HepG2 (cell line): ENCODE results near the gene KIF13A. TPM values are rescaled to one million over a fixed set of nuclear protein-coding genes. Genes with fewer than 3 reads are reported as not detected.

Source experiments
- ATAC-seq: fragments of 200-7000 bp; cut with Tn5 transposase; 3 replicates; pipeline ENCODE4 v1.9.1; 2020; ENCODE audit warnings: mild to moderate bottlenecking, moderate library complexity
- BruUV-seq: library from RNA; stranded (reverse); fragments of 400-500 nt; replicated peaks from 2 replicates; lab custom pipeline; 2021; lab: Mats Ljungman, UMichigan
- CTCF ChIA-PET: fragments of 300-600 bp; formaldehyde crosslinking; extraction: SDS; loops from one replicate; lab custom pipeline; 2021; ENCODE audit warnings: low total read pairs, inconsistent platforms, low intra/inter-chr PET ratio; lab: Yijun Ruan, JAX
- POLR2A ChIA-PET: fragments of 350-600 bp; sonication (Branson Sonifier 250); formaldehyde crosslinking; loops from one replicate; lab custom pipeline; 2020; ENCODE audit warnings: antibody characterized with exemption, inconsistent platforms; lab: Yijun Ruan, JAX
- DNase-seq: peaks from one replicate; pipeline ENCODE4 v3.0.0-alpha.2; 2015; ENCODE audit warnings: low spot score
- FAIRE-seq: peaks from 3 replicates; lab custom pipeline; 2011; peaks lifted over from hg19 to GRCh38; lab: Jason Lieb, UNC
- H2AFZ ChIP-seq: one replicate; pipeline ENCODE4 v1.6.1; 2011; ENCODE audit warnings: low read length, inconsistent platforms
- H3K27ac ChIP-seq: fragments of 300-600 bp; 3 replicates; pipeline ENCODE4 v1.8.0; 2011; ENCODE audit warnings: mixed run types, mild to moderate bottlenecking, mixed read lengths, low read length, inconsistent platforms; ENCODE audit not compliant: insufficient read depth; ENCODE audit errors: extremely low read length
- H3K27me3 ChIP-seq, 2 experiments: fragments of 200-600 bp in 1 of 2; 2 replicates in 1 of 2; 3 replicates in 1 of 2; pipeline versions ENCODE4 v1.6.0 to v1.8.0; 2011; ENCODE audit warnings: low read length in 2 of 2, mild to moderate bottlenecking in 2 of 2, moderate library complexity in 2 of 2, inconsistent platforms in 1 of 2; ENCODE audit not compliant: insufficient read depth in 2 of 2, control insufficient read depth in 1 of 2
- H3K36me3 ChIP-seq, 2 experiments: fragments of 200-600 bp in 1 of 2; replicated peaks in 1 of 2; 2 replicates in 1 of 2; 3 replicates in 1 of 2; pipeline versions ENCODE4 v1.5.1 to v1.8.0; 2011; ENCODE audit warnings: low read length in 2 of 2, inconsistent platforms in 1 of 2; ENCODE audit not compliant: insufficient read depth in 2 of 2, control insufficient read depth in 1 of 2
- H3K4me1 ChIP-seq: 2 replicates; pipeline ENCODE4 v1.5.1; 2012; ENCODE audit warnings: low read length, inconsistent platforms; ENCODE audit not compliant: insufficient read depth
- H3K4me2 ChIP-seq: 2 replicates; pipeline ENCODE4 v1.6.0; 2011; ENCODE audit warnings: low read depth, low read length, inconsistent platforms
- H3K4me3 ChIP-seq, 3 experiments: fragments of 200-600 bp in 1 of 3; sonication (generic), shearing (Covaris generic) in 1 of 3; replicated peaks in 1 of 3; 2 replicates each; pipeline ENCODE4 v1.5.1; 2011 to 2016; ENCODE audit warnings: low read length in 3 of 3, inconsistent platforms in 2 of 3, low read depth in 2 of 3, mild to moderate bottlenecking in 2 of 3, control low read depth in 1 of 3, mixed read lengths in 1 of 3; ENCODE audit not compliant: insufficient read depth in 1 of 3
- H3K79me2 ChIP-seq: one replicate; pipeline ENCODE4 v1.6.1; 2011; ENCODE audit warnings: low read length, inconsistent platforms; ENCODE audit not compliant: insufficient read depth
- H3K9ac ChIP-seq: 2 replicates; pipeline ENCODE4 v1.6.0; 2011; ENCODE audit warnings: mild to moderate bottlenecking, low read depth, low read length, inconsistent platforms; ENCODE audit not compliant: insufficient read depth
- H3K9me3 ChIP-seq: 2 replicates; pipeline ENCODE4 v1.5.1; 2012; ENCODE audit warnings: mild to moderate bottlenecking, low read length
- H4K20me1 ChIP-seq: 2 replicates; pipeline ENCODE4 v1.6.0; 2011; ENCODE audit warnings: inconsistent platforms, mild to moderate bottlenecking, low read length, moderate library complexity; ENCODE audit not compliant: insufficient read depth
- EED ChIP-seq: sonication (generic); formaldehyde crosslinking; IDR thresholded peaks from 2 replicates; pipeline ENCODE4 v1.5.0; 2020; ENCODE audit warnings: mild to moderate bottlenecking, missing genetic modification reagents
- HMGA1 ChIP-seq: sonication (generic); formaldehyde crosslinking; conservative IDR thresholded peaks from 2 replicates; pipeline ENCODE4 v1.4.0; 2020; ENCODE audit warnings: missing genetic modification reagents
- JDP2 ChIP-seq: sonication (generic); formaldehyde crosslinking; IDR thresholded peaks from 2 replicates; pipeline ENCODE4 v1.8.1; 2022; ENCODE audit warnings: missing genetic modification reagents, borderline replicate concordance
- WGBS: methylation state at CpG from one replicate; pipeline ENCODE4 v1.1.6; 2017; ENCODE audit warnings: low lambda C conversion rate; 5-methylcytosine and 5-hydroxymethylcytosine counted together
- in situ Hi-C: cut with HindIII; loops from 2 replicates; pipeline ENCODE4 v1.10.0; 2017; ENCODE audit warnings: low pct_unique_long_range_greater_than_20kb; ENCODE audit not compliant: extremely low pct_ligation_motif_present
- intact Hi-C: fragments of 100-400 bp; cut with micrococcal nuclease; formaldehyde crosslinking; loops from one replicate; pipeline ENCODE4 v1.10.0; 2022; ENCODE audit not compliant: unreplicated experiment
- polyA plus RNA-seq, 8 experiments: library from polyadenylated mRNA; depleted of rRNA in 3 of 8; stranded (reverse) in 7 of 8; unstranded in 1 of 8; fragments of >200 nt; fragmentation: Illumina TruSeq in 4 of 8; extraction: Trizol in 4 of 8; gene quantifications; 2 replicates each; pipeline versions ENCODE4 v1.2.1 to v1.2.3, GENCODE V29; 2011 to 2016; ENCODE audit warnings: low read depth in 4 of 8, missing spikeins in 1 of 8, mixed read lengths in 1 of 8; ENCODE audit not compliant: insufficient read depth in 1 of 8
- total RNA-seq, 5 experiments: library from RNA; depleted of rRNA; stranded (reverse); fragments of >200 nt; fragmentation: Illumina TruSeq; extraction: Trizol; gene quantifications; 2 replicates each; pipeline ENCODE4 v1.2.3, GENCODE V29; 2016; ENCODE audit warnings: low read depth in 1 of 5
- TF ChIP-seq, protein P1 (sequence below), 2 experiments: sonication (generic) in 1 of 2; formaldehyde crosslinking in 1 of 2; IDR thresholded peaks; 2 replicates each; pipeline versions ENCODE4 v1.4.0 to v1.6.1; 2016 to 2020; ENCODE audit warnings: borderline replicate concordance in 1 of 2, low read depth in 1 of 2, mild to moderate bottlenecking in 1 of 2, missing genetic modification reagents in 1 of 2
- TF ChIP-seq, protein P2 (sequence below): sonication (generic); formaldehyde crosslinking; IDR thresholded peaks from 2 replicates; pipeline ENCODE4 v1.8.0; 2022; ENCODE audit warnings: mild to moderate bottlenecking, missing genetic modification reagents, moderate library complexity

Gene KIF13A
- total and polyA plus RNA-seq, 2 of the 13 experiments (the other 11 are each of a cell fraction or from before 2014, with no cell fraction given), result 21.1 to 37.2 TPM

DNA sequence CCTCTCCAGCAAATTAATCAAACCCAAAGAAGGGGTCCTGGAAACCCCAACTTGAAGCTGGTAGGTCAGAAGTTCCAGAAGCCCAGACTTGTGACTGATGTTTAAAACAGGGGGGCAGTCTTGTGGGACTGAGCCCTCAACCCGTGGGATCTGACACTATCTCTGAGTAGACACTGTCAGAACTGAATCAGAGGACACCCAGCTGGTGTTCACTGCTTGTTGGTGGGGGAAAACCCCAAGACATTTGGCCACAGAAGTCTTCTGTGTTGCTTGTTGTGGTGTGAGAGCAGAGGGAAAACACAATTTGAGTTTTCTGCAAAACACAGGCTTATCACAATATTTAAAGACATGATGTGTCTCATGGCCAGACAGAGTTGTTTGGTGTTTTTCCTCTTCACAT lies 29.9 kb downstream of the KIF13A start (continued):
- TF ChIP-seq, protein P1, sequence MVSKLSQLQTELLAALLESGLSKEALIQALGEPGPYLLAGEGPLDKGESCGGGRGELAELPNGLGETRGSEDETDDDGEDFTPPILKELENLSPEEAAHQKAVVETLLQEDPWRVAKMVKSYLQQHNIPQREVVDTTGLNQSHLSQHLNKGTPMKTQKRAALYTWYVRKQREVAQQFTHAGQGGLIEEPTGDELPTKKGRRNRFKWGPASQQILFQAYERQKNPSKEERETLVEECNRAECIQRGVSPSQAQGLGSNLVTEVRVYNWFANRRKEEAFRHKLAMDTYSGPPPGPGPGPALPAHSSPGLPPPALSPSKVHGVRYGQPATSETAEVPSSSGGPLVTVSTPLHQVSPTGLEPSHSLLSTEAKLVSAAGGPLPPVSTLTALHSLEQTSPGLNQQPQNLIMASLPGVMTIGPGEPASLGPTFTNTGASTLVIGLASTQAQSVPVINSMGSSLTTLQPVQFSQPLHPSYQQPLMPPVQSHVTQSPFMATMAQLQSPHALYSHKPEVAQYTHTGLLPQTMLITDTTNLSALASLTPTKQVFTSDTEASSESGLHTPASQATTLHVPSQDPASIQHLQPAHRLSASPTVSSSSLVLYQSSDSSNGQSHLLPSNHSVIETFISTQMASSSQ (IDR thresholded peaks at IDR 0.05; ENCODE audit: low read depth), result no peak
- TF ChIP-seq, protein P1 (CRISPR knock-in tag; IDR thresholded peaks at IDR 0.05; ENCODE audit: borderline replicate concordance), result no peak
- no peak for TF ChIP-seq JDP2 (CRISPR knock-in tag)
- TF ChIP-seq, all 625 proteins: peak for 0

DNA sequence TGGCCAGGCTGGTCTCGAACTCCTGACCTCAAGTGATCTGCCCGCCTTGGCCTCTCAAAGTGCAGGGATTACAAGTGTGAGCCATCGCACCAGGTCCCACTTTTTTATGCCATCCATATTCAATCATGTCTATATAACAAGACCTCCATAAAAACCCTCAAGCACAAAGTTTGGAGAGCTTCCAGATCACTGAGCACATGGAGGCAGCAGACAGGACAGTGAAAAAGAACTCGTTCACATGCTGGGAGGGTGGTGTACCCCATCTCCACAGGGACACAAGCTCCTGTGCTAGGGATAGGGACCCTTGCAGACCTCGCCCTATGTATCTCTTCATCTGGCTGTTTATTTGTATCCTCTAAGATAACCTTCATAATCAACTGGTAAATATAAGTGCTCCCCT lies 30.3 kb downstream of the KIF13A start:
- H3K9ac ChIP-seq, result no peak overlapping the region
- no peak overlapping the region for H3K4me2 ChIP-seq
- no peaks in the 10 kb centered on the region for H4K20me1 ChIP-seq
- CTCF ChIA-PET, result no interaction called here
- WGBS, result 84% methylated on average over 5 of the region's 5 CpGs
- no peaks in the 10 kb centered on the region for H3K36me3 ChIP-seq
- in situ Hi-C loops, result no loop called here
- ATAC-seq, result no peak
- H3K27ac ChIP-seq, result no peak overlapping the region
- H3K4me3 ChIP-seq, result no peak overlapping the region
- no peak for TF ChIP-seq EED
- TF ChIP-seq, protein P2, sequence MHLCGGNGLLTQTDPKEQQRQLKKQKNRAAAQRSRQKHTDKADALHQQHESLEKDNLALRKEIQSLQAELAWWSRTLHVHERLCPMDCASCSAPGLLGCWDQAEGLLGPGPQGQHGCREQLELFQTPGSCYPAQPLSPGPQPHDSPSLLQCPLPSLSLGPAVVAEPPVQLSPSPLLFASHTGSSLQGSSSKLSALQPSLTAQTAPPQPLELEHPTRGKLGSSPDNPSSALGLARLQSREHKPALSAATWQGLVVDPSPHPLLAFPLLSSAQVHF (CRISPR knock-in tag), result no peak
- no peak for TF ChIP-seq HMGA1 (CRISPR knock-in tag)
- H2AFZ ChIP-seq, result no peak overlapping the region
- H3K27me3 ChIP-seq, result no peaks in the 10 kb centered on the region
- no peaks in the 10 kb centered on the region for H3K9me3 ChIP-seq
- no peak for FAIRE-seq
- intact Hi-C loops, result no loop called here
- POLR2A ChIA-PET, result no interaction called here
- peaks cover 9% of the 10 kb centered on the region for H3K79me2 ChIP-seq
- BruUV-seq, result no TSS peak
- H3K4me1 ChIP-seq, result no peaks in the 10 kb centered on the region
- DNase-seq, result no peak
